GM19238 (cell line): ENCODE data around the gene LSM10.

Experiments used
- DNase-seq: peaks from one replicate; pipeline ENCODE4 v3.0.0; 2011; ENCODE audit warnings: low spot score; ENCODE audit not compliant: insufficient read length

Gene LSM10

DNA sequence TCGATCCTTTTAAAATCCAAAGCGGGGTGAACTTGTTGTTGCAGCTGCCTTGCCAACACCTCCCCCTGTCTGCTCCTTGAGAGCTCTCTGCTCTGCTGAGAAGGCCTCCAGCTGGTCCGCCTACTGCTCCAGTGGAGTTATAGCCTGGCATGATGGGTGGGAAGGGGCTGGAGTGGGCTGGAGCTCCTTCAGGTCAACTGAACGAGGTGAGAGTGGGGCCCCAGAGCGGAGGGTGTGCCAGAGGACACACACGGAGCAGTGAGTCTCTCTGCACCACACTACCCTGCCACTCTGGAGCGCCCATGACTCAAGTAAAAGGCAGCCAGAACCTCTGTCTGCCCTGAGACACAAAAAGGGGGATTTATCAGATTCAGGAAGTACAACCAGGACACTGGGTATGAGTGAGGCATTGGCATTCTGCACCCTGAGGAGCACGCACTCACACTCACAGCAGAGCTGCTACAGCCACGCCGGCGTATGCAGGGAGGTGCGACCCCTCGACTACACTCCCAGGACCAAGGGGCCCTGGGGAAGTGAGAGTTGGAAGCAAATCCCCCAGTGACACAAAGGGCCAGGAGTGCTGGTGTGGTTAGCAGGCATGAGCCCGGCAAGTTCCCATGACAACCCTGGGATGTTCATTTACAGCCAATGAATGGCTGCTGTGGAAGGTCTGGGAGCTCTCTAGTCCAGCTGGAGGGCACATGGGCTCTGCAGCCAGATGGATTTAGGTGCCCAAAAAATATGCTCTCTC is 46.3 kb downstream of the LSM10 start:
- DNase-seq, result no peak

DNA sequence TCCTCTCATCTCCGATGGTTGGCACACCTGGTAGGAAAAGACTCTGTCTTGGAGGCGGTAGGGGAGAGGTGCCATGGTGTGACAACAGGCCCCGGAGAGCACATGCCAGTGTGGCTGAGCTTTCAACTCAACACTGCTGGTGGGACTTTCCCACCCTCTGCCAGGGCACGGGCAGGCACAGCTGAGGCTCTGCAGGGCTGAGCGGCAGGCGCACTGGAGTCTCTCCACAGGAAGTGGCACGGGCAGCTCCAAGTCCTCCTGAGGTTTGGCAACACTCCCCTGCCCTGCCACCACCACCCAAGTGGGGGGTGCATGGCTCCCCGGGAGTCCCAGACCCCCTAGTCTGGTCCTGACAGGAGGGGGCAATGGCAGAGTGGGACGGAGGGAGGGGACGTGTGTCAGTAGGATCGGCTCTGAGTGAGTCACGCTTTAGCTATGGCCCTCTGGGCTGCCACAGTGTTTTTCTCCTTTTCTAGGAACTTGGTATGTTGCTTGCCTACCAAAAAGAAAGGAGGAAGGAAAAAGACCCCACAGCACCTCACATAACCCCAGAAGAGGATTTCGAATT is 47.0 kb downstream of the LSM10 start:
- no peak for DNase-seq

DNA sequence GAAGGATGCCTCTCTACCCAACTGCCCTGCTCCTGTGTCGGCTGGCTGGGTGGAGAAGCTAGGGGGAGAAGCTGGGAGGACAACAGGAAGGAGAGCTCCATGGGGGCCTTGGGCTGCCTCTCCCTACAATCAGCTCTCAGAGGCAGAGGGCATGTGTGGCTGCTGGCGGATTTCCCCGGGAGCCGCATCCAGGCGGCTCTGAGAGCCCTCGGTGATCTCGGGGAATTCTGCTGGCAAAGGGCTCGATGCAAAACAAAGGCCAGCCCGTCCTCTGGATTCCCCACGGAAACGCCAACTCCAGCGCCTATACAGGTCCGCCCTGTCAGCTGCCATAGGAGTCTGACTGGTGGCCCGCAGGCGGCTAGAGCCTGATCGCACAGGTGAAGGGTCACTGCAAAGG is 47.9 kb downstream of the LSM10 start:
- no peak for DNase-seq

DNA sequence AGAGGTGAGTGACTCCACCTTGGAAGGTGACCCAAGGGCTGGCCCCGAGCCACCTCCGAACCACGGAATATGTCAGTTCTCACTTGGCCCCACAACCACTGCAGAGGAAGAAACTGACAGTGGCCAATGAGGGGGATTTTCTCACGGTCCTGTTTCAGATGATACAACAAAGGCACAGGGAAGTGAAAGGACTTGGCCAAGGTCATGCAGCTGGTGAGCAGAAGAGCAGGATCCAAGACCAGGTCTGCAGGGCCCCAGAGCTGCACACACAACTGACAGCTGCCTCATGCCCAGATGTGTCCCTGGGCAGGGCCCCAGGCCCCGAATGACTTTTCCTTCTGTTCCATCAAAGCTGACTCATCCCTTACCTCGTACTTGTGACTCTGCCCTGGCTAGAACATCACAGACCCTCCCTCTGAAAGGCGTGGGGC is 48.5 kb downstream of the LSM10 start:
- peak; percentile 67 for DNase-seq

DNA sequence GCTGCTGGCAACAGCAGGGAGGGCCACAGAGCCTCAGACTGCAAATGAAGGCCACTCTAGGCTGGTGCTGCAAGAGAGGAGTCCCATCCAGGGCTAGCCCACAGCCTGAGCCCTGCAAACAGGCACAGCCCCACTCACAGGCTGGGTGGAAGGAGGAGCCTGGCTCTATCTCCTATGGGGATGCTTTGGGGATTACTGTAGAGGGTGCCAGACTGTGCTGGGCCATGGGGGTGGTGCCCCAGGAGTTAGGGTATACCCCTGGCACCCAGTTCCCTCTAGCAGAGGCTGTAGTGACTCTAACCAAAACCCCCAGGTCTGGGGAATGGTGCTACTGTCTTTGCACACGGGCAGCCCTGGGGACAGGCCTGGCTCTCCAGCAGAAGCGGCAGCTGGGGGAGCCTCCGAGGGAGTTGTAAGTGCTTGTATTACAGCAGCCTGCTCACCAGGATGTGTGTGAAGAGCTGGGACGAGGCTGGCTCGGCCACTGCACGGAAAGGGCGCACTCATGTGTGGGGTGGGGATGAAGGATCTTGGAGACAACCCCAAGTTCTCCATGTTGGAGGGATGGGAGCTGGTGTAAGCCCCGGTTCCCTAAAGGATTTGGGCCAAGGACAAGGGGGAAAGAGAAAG is 50.9 kb downstream of the LSM10 start:
- no peak for DNase-seq

DNA sequence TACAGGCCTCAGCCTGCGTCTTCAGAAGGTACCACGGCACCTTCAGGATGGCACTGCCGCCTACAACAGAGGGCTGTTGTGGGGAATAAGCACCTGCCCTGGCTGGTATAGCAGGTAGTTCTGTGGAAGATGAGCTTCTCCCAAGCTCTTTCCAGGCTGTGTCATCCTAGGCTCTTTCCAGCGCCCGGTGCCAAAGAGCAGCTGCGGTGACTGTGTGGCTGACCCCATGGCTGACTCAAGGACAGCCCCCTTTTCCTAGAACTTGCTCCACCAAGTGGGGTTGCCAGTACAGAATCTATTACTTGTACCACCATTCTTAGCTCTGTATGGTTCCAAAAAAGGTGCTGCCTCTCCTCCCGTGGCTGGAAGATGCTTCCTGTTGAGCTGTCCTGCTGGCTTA is 52.4 kb downstream of the LSM10 start:
- DNase-seq, result no peak

DNA sequence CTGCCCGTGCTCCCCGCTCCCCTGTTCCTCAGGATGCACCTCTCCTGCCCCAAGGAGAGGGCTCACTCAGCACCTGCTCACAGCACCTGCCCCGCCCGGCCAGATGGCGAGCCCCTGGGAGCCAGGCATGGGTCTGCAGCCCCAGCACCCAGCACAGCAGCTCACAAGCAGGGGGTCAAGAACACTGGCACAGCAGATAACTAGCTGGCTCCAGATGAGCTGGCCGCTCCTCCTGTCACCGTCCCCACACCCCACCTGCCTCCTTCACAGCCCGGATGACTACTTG is 53.4 kb downstream of the LSM10 start:
- DNase-seq, result no peak

DNA sequence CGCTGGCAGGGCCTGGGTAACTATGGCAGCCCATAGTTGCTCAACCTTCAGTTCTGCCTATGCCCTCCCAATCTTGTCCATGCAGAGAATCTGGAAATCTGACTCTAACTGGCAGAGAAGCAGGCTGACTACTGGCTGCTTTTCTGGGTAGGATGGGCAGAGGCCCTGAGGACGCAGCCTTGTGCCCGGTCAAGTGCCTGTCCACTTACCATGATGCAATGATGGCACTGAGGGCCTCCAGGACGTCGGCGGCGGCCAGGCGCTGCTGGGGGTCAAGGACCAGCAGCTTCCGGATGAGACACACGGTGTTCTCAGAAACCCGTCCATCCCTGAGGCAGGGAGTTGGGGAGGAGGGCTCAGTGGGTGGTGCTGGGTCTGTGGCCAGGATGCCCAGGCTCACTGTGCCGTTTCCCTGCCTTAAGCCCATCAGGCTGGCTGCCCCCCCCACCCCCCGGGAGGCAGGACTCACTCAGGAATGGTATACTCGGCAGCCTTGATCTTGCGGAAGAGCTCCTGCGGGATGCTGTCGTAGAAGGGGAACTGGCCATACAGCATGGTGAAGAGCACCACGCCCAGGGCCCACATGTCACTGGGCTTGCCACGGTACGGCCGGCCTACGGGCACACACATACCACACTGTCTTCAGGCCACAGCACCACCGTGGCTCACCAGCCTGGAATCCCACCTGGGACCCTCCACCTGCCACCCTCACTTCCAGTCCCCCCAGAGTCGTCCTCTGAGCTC is 53.9 kb downstream of the LSM10 start:
- no peak for DNase-seq
